Psoas muscle (tissue), 8 donors: ENCODE results near the gene TRMT11. TPM values are rescaled to one million over a fixed set of nuclear protein-coding genes. Genes with fewer than 3 reads are reported as not detected.

Experiments
- ATAC-seq, 4 donors: fragments of 200-7000 bp; cut with Tn5 transposase; one replicate each; pipeline ENCODE4 v1.9.1; 2020; ENCODE audit warnings: moderate library complexity in 3 of 4, mild to moderate bottlenecking in 2 of 4
- DNase-seq, 2 donors: peaks; one replicate each; pipeline ENCODE4 v3.0.0-alpha.2; 2020
- H3K27ac ChIP-seq: fragments of 200-600 bp; one replicate; pipeline ENCODE4 v1.8.0; 2022
- H3K27me3 ChIP-seq, 3 donors: fragments of 200-600 bp in 1 of 3; one replicate each; pipeline versions ENCODE4 v1.6.1 to v1.8.0; 2013 to 2022; ENCODE audit warnings: low read length in 2 of 3, mild to moderate bottlenecking in 2 of 3, moderate library complexity in 1 of 3; ENCODE audit not compliant: insufficient read depth in 3 of 3
- H3K36me3 ChIP-seq, 2 donors: fragments of 200-600 bp in 1 of 2; one replicate each; pipeline versions ENCODE4 v1.6.1 to v1.8.0; 2013 to 2022; ENCODE audit warnings: low read depth in 1 of 2, mild to moderate bottlenecking in 1 of 2, moderate library complexity in 1 of 2; ENCODE audit not compliant: insufficient read depth in 1 of 2
- H3K4me1 ChIP-seq: fragments of 200-600 bp; one replicate; pipeline ENCODE4 v1.8.0; 2022
- H3K4me3 ChIP-seq: fragments of 200-600 bp; one replicate; pipeline ENCODE4 v1.8.0; 2022; ENCODE audit warnings: mild to moderate bottlenecking
- H3K9me3 ChIP-seq: fragments of 200-600 bp; one replicate; pipeline ENCODE4 v1.8.0; 2022
- WGBS, 3 donors: extraction: QIAGEN DNeasy Blood & Tissue Kit; methylation state at CpG; one replicate each; pipeline versions ENCODE4 v1.1.6 to v1.1.7; 2013; 5-methylcytosine and 5-hydroxymethylcytosine counted together
- intact Hi-C, 2 donors: fragments of 100-400 bp; cut with DNase I; formaldehyde crosslinking; loops; one replicate each; pipeline versions ENCODE4 v1.11.0 to v1.14.2; 2022
- polyA plus RNA-seq, 3 donors: library from polyadenylated mRNA; stranded (reverse); fragments of 200-250 nt; gene quantifications; one replicate each; pipeline ENCODE4 v1.2.3, GENCODE V29; 2013
- total RNA-seq, 4 donors: library from RNA; stranded (reverse); fragmentation: NEBNext Ultra II Directional in 2 of 4; extraction: Animal tissue kit (Norgen Biotek cat#: 25700) in 2 of 4; gene quantifications; one replicate each; pipeline versions ENCODE4 v1.2.1 to v1.2.4, GENCODE V29; 2021 to 2023
- TF ChIP-seq, protein P1 (sequence below): fragments of 200-600 bp; IDR thresholded peaks from one replicate; pipeline ENCODE4 v1.8.0; 2022; ENCODE audit warnings: antibody characterized with exemption
- donor health status: healthy with polysubstance abuse.
- donor health status: DM: no; HTN: no; CAD: no; lungs with moderate emphysema.
- donor health status: Bipolar disorder and iron deficiency.
- donor health status: healthy.
- donor health status: DM: yes; HTN: yes; CAD: no.
- donor health status: DM: no; HTN: no; CAD: no.
- donor health status: DM: no; HTN: no; CAD: no.
- donor health status: DM: yes; HTN: yes; CAD: no.

The TRMT11 gene
- total and polyA plus RNA-seq, 7 donors = 4.1 to 9.3 (median 7.8) TPM

DNA sequence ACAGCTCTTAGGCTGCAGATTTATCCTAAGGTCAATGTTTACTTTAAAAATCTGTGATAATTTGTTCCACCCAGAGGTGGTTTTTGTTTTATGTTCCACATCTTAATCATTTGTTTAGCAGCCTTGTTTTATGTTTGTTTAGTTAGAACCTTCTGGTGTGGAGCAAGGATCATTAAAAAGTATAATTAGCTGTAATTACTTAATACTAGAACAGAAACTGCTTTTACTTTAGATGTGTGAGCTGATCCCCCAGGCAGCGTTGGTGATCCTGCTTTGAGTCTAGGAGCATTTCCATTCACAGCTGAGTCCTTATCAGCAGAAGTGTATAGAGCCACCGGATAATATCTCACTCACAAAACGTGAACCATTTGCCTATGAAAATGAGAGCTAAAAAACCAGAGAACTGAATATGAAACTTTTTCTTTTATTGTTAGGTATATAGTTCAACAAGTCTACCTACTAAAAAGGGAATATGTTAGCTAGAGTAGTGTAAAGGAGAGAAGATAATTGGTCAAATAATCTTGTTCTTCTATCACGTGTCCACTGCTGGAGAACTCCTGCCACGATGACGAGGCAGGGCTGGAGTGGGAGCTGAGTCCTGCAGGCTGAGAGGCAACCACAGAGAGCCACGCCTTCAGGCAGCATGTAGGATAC is 78.5 kb downstream of the TRMT11 start:
- ATAC-seq = no peak
- no peaks in the 10 kb centered on the region for H3K36me3 ChIP-seq

DNA sequence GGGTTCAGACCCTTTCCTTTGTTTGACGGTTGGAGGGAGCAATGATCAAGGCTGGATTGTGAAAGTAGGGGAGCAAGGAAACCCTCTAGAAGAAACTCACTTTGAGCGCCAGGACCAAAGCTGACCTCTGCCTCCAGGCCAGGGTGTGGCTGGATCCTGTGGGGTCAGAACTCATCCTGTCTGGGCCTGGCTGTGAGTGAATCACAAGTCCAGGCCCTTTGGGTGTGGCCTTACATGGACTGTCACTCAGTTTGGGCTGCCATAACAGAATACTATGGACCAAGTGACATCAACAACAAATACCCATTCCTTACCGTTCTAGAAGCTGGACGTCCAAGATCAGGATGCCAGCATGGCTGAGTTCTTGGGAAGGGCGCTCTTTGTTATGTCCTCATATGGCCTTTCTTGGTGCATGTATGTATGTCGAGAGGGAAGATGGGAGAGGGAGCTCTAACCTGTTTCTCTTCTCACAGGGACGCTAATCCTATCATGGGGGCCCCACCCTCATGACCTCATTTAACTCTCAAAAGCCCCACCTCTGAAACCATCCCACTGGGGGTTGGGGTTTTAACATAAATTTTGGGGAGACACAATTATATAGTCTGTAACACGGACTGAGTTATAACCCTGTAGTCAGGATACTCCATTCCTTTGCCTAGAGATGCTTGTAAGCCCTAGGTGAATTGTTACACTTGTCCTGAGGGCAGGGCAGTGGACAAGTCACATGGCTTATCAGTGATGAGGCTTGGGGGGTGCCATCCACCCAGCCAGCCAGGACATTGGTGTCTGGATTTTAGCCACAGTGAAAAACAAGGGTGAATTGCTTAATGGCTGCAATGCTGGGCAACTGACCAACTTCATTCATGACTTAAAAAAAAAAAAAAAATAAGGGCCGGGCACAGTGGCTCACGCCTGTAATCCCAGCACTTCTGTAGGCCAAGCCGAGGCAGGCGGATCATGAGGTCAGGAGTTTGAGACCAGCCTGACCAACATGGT is 80.0 kb downstream of the TRMT11 start:
- intact Hi-C loops = no loop called here
- Histone ChIP-seq H3K9me3 (no peaks in the 10 kb centered on the region), H3K36me3 (no peaks in the 10 kb centered on the region), H3K27me3 (no peaks in the 10 kb centered on the region), H3K27ac (no peak overlapping the region), H3K4me3 (no peak overlapping the region), H3K4me1 (no peaks in the 10 kb centered on the region)
- 92 to 98% (median 97%) methylated on average over 12 of the region's 12 CpGs for WGBS, 3 donors
- TF ChIP-seq, protein P1, sequence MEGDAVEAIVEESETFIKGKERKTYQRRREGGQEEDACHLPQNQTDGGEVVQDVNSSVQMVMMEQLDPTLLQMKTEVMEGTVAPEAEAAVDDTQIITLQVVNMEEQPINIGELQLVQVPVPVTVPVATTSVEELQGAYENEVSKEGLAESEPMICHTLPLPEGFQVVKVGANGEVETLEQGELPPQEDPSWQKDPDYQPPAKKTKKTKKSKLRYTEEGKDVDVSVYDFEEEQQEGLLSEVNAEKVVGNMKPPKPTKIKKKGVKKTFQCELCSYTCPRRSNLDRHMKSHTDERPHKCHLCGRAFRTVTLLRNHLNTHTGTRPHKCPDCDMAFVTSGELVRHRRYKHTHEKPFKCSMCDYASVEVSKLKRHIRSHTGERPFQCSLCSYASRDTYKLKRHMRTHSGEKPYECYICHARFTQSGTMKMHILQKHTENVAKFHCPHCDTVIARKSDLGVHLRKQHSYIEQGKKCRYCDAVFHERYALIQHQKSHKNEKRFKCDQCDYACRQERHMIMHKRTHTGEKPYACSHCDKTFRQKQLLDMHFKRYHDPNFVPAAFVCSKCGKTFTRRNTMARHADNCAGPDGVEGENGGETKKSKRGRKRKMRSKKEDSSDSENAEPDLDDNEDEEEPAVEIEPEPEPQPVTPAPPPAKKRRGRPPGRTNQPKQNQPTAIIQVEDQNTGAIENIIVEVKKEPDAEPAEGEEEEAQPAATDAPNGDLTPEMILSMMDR = no peak
- DNase-seq (no peak), ATAC-seq (no peak)

More for the DNA sequence above, 78.5 kb downstream of the TRMT11 start:
- H3K9me3 ChIP-seq = no peaks in the 10 kb centered on the region
- intact Hi-C loops = no loop called here
- no peaks in the 10 kb centered on the region for H3K27me3 ChIP-seq
- H3K4me1 ChIP-seq = peaks cover 5% of the 10 kb centered on the region
- TF ChIP-seq, protein P1 = no peak
- no peak for DNase-seq
- H3K4me3 ChIP-seq = no peak overlapping the region
- no peak overlapping the region for H3K27ac ChIP-seq
- 86 to 90% (median 88%) methylated on average over 7 of the region's 7 CpGs for WGBS, 3 donors

DNA sequence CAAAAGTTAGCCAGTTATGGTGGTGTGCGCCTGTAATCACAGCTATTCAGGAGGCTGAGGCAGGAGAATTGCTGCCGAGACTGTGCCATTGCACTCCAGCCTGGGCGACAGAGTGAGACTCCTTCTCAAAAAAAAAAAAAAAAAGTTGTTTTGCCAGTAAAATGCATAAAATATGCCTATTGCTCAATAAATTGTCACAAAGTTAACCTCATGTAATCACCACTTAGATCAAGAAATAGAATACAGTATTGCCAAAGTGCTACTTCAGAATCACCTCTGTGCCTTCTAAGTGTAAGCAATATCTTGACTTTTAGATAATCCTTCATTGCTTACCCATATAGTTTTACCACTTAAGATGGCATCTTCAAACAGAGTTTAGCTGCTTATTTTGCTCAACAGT is 80.7 kb downstream of the TRMT11 start:
- Histone ChIP-seq H3K27me3 (no peaks in the 10 kb centered on the region), H3K9me3 (no peaks in the 10 kb centered on the region), H3K4me1 (no peaks in the 10 kb centered on the region), H3K36me3 (no peaks in the 10 kb centered on the region), H3K4me3 (no peak overlapping the region), H3K27ac (no peak overlapping the region)
- intact Hi-C loops = no loop called here
- no peak for DNase-seq
- no peak for ATAC-seq
- TF ChIP-seq, protein P1 = no peak
- 95 to 97% (median 95%) methylated on average over 3 of the region's 3 CpGs for WGBS, 3 donors

DNA sequence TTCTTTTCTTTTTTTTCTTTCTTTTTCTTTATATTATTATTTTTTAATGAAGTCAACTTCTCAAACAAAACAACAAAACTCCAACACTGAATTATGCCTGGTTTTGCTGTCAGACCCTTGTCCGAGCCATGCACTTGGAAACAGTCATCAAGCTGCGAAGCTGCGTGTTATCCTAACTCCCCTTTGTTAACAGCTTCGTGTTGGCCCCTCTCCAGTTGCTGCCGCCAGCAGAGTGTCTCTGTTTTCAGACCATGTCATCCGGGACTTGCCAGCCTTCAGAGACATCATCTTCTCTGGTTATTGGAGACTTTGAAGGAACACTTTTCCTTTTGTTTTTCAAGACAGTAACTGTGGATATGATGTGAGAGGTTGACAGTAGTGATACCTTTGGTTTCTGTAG is 83.1 kb downstream of the TRMT11 start:
- WGBS, 3 donors = 47 to 64% (median 55%) methylated on average over 6 of the region's 6 CpGs
- no peak for ATAC-seq
- no peaks in the 10 kb centered on the region for H3K36me3 ChIP-seq

More for the DNA sequence above, 83.1 kb downstream of the TRMT11 start:
- no peaks in the 10 kb centered on the region for H3K9me3 ChIP-seq
- H3K4me3 ChIP-seq = no peak overlapping the region
- DNase-seq = no peak
- intact Hi-C loops = no loop called here
- TF ChIP-seq, protein P1 = no peak
- no peaks in the 10 kb centered on the region for H3K4me1 ChIP-seq
- H3K27ac ChIP-seq = no peak overlapping the region
- no peaks in the 10 kb centered on the region for H3K27me3 ChIP-seq
